ENCODE measurements around the gene MAN1B1.

MAN1B1 gene

DNA sequence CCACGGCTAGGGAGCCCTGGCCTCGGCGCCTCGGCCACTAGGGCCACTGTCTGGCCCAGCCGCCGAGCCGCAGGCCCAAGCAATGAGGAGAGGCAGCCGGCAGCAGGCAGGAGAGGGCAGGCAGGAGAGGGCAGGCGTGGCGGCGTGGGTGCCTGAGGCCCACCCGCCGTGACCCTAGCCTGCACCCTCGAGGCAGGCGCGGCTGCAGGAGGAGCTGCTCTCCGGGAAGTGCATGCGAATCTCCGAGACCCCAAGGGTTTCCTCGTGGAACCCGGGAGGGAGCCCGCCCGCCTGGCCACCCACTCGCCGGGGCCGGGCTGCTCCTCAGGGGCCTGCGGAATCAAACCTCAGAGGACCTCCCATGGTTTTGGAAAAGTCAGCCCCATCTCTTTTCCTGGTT is 61.5 kb downstream of the MAN1B1 start:
- no peak for DNase-seq

GRCh38 chr9:137148661-137149060 is 61.9 kb downstream of the MAN1B1 start:
- DNase-seq = no peak

GRCh38 chr9:137149363-137149762 is 62.6 kb downstream of the MAN1B1 start:
- no peak for DNase-seq

DNA sequence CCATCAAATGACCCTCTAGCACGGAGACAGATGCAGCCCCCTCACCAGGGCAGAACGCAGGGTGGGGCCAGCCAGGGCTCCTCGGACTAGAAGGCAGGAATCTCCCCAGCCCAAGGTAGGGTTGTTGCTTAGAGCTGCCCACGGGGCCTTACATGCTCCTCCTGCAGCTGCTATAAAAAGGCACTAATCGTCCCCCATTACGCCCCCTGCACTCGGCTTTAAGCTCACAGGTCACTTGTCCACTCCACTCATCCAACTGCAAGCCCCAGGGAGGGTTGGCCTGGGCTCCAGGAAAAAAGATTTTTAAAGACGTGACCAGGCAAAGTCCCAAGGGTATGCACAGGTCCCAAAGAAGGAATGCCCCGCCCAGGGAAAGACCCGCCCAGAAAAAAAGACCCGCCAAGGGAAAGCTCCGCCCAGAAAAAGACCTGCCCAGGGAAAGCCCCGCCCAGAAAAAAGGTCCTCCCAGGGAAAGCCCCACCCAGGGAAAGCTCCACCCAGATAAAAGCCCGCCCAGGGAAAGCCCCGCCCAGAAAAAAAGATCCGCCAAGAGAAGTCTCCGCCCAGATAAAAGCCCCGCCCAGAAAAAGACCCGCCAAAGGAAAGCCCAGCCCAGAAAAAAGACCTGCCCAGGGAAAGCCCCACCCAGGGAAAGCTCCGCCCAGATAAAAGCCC is 63.3 kb downstream of the MAN1B1 start:
- no peak for DNase-seq

GRCh38 chr9:137150617-137151457 is 64.1 kb downstream of the MAN1B1 start:
- DNase-seq = peak; percentile 40

DNA sequence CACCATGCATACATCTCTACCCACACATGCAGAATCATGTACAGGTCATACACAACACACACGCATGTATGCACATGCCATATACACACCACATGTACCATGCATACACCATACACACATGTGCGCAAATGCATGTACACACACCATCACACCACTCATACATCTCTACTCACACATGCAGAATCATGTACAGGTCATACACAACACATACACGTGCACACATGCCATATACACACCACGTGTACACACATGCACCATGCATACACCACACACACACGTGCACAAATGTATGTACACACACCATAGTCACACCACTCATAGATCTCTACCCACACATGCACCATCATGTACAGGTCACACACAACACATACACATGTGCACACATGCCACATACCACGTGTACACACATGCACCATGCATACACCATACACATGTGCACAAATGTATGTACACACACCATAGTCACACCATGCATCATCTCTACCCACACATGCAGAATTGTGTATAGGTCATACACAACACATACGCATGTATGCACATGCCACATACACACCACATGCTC is 66.1 kb downstream of the MAN1B1 start:
- DNase-seq = no peak

DNA sequence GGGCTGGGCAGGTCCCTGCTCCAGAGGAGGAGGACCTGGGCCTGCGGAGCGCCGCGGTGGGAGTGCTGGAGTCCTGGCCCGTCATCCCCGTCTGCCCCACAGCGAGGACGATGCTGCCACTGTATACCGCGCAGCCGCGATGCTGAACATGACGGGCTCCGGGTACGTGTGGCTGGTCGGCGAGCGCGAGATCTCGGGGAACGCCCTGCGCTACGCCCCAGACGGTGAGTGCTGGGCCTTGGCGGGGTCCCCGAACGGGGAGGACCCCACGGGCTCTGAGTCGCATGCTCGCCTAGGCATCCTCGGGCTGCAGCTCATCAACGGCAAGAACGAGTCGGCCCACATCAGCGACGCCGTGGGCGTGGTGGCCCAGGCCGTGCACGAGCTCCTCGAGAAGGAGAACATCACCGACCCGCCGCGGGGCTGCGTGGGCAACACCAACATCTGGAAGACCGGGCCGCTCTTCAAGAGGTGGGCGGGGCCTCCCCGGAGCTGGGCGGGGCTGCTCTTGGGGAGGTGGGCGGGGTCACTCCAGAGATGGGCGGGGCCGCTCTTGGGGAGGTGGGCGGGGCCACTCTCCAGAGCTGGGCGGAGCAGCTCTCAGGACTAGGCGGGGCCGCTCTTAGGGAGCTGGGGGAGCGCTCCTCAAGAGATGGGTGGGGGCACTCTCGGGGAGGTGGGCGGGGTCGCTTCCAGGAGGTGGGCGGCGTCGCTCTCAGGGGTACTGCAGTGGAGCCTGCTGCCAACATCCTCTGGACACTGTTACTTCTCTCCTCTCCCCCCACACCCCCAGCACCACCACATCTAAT is 70.0 kb downstream of the MAN1B1 start:
- peak; percentile 61 for DNase-seq

DNA sequence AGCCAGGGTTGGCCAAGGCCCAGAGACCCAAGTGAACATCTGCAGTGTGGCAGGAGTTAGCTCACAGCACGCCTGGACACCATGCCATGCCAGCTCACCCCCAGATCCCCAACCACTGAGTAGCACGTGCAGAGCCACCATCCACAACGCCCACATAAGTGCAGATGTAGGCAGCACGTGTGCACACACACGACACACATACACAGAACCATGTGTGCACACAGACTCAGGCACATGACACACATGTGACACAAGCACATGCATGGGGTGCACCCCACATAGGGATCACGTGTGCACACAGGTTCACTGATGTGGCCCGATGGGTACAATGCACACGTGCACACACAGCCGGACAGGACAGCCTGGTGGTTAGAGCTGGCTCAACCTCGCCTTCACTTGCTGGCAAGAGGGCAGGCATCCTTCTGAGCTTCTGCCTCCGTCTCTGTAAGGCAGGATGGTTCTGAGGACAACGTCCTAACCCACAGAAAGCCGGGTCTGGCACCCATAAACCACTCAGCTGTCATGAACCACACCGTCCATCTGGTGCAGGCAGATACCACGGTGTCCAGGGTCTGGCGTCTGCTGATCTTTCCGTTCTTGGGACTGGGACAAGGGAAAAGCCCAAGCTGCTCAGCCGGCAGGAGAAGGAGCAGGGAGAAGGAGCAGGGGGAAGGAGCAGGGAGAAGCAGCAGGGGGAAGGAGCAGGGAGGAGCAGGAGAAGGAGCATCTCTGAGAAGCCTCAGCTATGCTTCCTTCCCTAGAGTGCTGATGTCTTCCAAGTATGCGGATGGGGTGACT is 71.0 kb downstream of the MAN1B1 start:
- DNase-seq = no peak

- no peak for DNase-seq
Observed at GRCh38 chr9:137158625-137159024, 71.8 kb downstream of the MAN1B1 start.
